WTC11 (cell line): ENCODE data around the gene TOP2A. TPM values are rescaled to one million over a fixed set of nuclear protein-coding genes. Genes with fewer than 3 reads are reported as not detected.

Experiments
- ATAC-seq: fragments of 200-7000 bp; cut with Tn5 transposase; 2 replicates; pipeline ENCODE4 v1.10.0; 2021; ENCODE audit warnings: mild to moderate bottlenecking, moderate library complexity
- CTCF ChIA-PET: fragments of 300-600 bp; sonication (Branson Sonifier 250); formaldehyde crosslinking; loops from one replicate; lab custom pipeline; 2021; ENCODE audit warnings: antibody characterized with exemption; lab: Charles Lee
- POLR2A ChIA-PET: fragments of 350-600 bp; sonication (Branson Sonifier 250); formaldehyde crosslinking; loops from one replicate; lab custom pipeline; 2021; ENCODE audit warnings: antibody characterized with exemption; lab: Charles Lee
- DNase-seq: peaks from one replicate; pipeline ENCODE4 v3.0.0; 2021; ENCODE audit warnings: low spot score
- H3K27ac Mint-ChIP-seq: 2 replicates; pipeline ENCODE4 v1.8.0; 2021; ENCODE audit warnings: mixed read lengths
- H3K27me3 Mint-ChIP-seq: 2 replicates; pipeline ENCODE4 v1.8.0; 2021; ENCODE audit warnings: low read depth, mild to moderate bottlenecking, moderate library complexity, mixed read lengths
- H3K36me3 Mint-ChIP-seq: 2 replicates; pipeline ENCODE4 v1.8.0; 2021; ENCODE audit warnings: mixed read lengths
- H3K4me1 Mint-ChIP-seq: 2 replicates; pipeline ENCODE4 v1.8.0; 2022; ENCODE audit warnings: mixed read lengths
- H3K4me3 Mint-ChIP-seq: 2 replicates; pipeline ENCODE4 v1.8.0; 2021; ENCODE audit warnings: mild to moderate bottlenecking, moderate library complexity, mixed read lengths
- H3K9me3 Mint-ChIP-seq: 2 replicates; pipeline ENCODE4 v1.8.0; 2021; ENCODE audit warnings: mixed read lengths
- CREM ChIP-seq: sonication (generic); formaldehyde crosslinking; IDR thresholded peaks from 2 replicates; pipeline ENCODE4 v1.8.1; 2022; ENCODE audit warnings: mild to moderate bottlenecking, missing genetic modification reagents, moderate library complexity
- ELF4 ChIP-seq: sonication (generic); formaldehyde crosslinking; IDR thresholded peaks from 2 replicates; pipeline ENCODE4 v1.8.1; 2022; ENCODE audit warnings: low read depth, mild to moderate bottlenecking, moderate library complexity, missing genetic modification reagents
- ETV6 ChIP-seq: sonication (generic); formaldehyde crosslinking; IDR thresholded peaks from 2 replicates; pipeline ENCODE4 v1.8.1; 2022; ENCODE audit warnings: mild to moderate bottlenecking, missing genetic modification reagents
- FOXJ3 ChIP-seq: sonication (generic); formaldehyde crosslinking; IDR thresholded peaks from 2 replicates; pipeline ENCODE4 v1.9.0; 2021; ENCODE audit warnings: missing genetic modification reagents, mild to moderate bottlenecking, borderline replicate concordance
- FOXP1 ChIP-seq: sonication (generic); formaldehyde crosslinking; IDR thresholded peaks from 2 replicates; pipeline ENCODE4 v1.8.0; 2022; ENCODE audit warnings: missing genetic modification reagents, mild to moderate bottlenecking, moderate library complexity, borderline replicate concordance
- IRF2 ChIP-seq: sonication (generic); formaldehyde crosslinking; IDR thresholded peaks from 2 replicates; pipeline ENCODE4 v1.8.0; 2022; ENCODE audit warnings: low read depth, missing genetic modification reagents, borderline replicate concordance
- JUN ChIP-seq: sonication (generic); formaldehyde crosslinking; IDR thresholded peaks from 2 replicates; pipeline ENCODE4 v1.8.0; 2023; ENCODE audit warnings: mild to moderate bottlenecking, missing genetic modification reagents
- OVOL2 ChIP-seq: fragments of 250-450 bp; sonication (Bioruptor Pico); IDR thresholded peaks from 2 replicates; pipeline ENCODE4 v1.9.0; 2021; ENCODE audit warnings: mild to moderate bottlenecking, borderline replicate concordance
- ZNF263 ChIP-seq: sonication (generic); formaldehyde crosslinking; IDR thresholded peaks from 2 replicates; pipeline ENCODE4 v1.8.1; 2022; ENCODE audit warnings: low read depth, mild to moderate bottlenecking, moderate library complexity, missing genetic modification reagents
- ZNF671 ChIP-seq: fragments of 250-450 bp; sonication (Bioruptor Pico); IDR thresholded peaks from 2 replicates; pipeline ENCODE4 v1.8.0; 2021; ENCODE audit warnings: mild to moderate bottlenecking
- total RNA-seq: library from RNA; stranded (reverse); gene quantifications from 3 replicates; pipeline ENCODE4 v1.2.3, GENCODE V29; 2021
- TF ChIP-seq, protein P1 (sequence below): sonication (generic); formaldehyde crosslinking; IDR thresholded peaks from 2 replicates; pipeline ENCODE4 v1.8.0; 2023; ENCODE audit warnings: mild to moderate bottlenecking, missing genetic modification reagents
- TF ChIP-seq, protein P2 (sequence below): sonication (generic); formaldehyde crosslinking; IDR thresholded peaks from 2 replicates; pipeline ENCODE4 v1.8.1; 2023; ENCODE audit warnings: mild to moderate bottlenecking, missing genetic modification reagents, borderline replicate concordance
- TF ChIP-seq, protein P3 (sequence below): sonication (generic); formaldehyde crosslinking; IDR thresholded peaks from 2 replicates; pipeline ENCODE4 v1.8.0; 2022; ENCODE audit warnings: mild to moderate bottlenecking, missing genetic modification reagents
- TF ChIP-seq, protein P4 (sequence below): sonication (generic); formaldehyde crosslinking; conservative IDR thresholded peaks from 2 replicates; pipeline ENCODE4 v1.8.1; 2022; ENCODE audit warnings: mild to moderate bottlenecking, missing genetic modification reagents
- TF ChIP-seq, protein P5 (sequence below): sonication (generic); formaldehyde crosslinking; IDR thresholded peaks from 2 replicates; pipeline ENCODE4 v1.8.0; 2023; ENCODE audit warnings: missing genetic modification reagents, mild to moderate bottlenecking, borderline replicate concordance
- TF ChIP-seq, protein P6 (sequence below): fragments of 250-450 bp; sonication (Bioruptor Pico); IDR thresholded peaks from 2 replicates; pipeline ENCODE4 v1.9.0; 2021; ENCODE audit warnings: moderate library complexity, mild to moderate bottlenecking, inconsistent platforms, borderline replicate concordance
- TF ChIP-seq, protein P7 (sequence below): fragments of 250-450 bp; sonication (Bioruptor Pico); conservative IDR thresholded peaks from 2 replicates; pipeline ENCODE4 v1.9.0; 2021; ENCODE audit warnings: mild to moderate bottlenecking

The TOP2A gene
- total RNA-seq, 1 experiment from 2014 or later = 307 TPM

DNA sequence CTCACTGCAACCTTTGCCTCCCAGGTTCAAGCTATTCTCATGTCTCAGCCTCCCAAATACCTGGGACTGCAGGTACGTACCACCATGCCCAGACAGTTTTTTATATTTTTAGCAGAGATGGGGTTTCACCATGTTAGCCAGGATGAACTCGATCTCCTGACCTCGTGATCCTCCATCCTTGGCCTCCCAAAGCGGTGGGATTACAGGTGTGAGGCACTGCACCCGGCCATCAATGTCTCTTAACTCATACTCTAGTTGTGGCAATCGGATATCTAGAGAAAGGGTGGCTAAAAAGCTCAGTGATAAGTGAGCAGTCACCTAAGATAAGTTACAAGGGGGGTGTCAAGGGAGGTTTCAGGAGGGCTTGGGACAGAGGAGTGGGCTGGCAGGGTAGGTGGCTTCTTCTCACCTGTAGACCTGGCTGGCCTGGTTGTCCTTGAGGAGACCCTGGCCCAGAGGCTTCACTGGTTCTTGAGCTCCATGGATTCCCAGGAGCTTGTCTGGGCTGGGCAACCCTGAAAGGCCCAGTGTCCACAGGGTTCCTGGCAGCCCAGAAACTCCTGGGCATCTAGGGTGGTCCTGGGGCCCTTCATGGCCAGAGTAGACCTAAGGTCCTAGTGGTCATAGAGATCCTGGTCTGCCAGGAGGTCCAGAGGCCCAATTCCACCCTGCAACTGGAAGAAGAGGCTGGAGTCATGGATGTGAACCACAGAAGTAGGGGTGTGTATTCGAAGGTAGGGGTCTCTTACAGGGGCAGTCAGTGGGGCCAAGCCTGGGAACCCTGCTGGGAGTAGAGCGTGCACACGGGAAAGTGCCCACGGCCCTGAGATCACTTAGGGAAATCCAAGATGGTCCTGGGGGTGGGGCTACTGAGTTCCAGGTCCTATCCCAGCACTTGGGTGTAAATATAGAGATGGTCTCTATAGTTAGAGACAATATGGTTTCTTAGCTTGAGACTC is 12.9 kb upstream of the TOP2A start (continued):
- TF ChIP-seq, protein P1, sequence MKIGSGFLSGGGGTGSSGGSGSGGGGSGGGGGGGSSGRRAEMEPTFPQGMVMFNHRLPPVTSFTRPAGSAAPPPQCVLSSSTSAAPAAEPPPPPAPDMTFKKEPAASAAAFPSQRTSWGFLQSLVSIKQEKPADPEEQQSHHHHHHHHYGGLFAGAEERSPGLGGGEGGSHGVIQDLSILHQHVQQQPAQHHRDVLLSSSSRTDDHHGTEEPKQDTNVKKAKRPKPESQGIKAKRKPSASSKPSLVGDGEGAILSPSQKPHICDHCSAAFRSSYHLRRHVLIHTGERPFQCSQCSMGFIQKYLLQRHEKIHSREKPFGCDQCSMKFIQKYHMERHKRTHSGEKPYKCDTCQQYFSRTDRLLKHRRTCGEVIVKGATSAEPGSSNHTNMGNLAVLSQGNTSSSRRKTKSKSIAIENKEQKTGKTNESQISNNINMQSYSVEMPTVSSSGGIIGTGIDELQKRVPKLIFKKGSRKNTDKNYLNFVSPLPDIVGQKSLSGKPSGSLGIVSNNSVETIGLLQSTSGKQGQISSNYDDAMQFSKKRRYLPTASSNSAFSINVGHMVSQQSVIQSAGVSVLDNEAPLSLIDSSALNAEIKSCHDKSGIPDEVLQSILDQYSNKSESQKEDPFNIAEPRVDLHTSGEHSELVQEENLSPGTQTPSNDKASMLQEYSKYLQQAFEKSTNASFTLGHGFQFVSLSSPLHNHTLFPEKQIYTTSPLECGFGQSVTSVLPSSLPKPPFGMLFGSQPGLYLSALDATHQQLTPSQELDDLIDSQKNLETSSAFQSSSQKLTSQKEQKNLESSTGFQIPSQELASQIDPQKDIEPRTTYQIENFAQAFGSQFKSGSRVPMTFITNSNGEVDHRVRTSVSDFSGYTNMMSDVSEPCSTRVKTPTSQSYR (CRISPR knock-in tag) = no peak
- no peak for TF ChIP-seq FOXP1 (CRISPR knock-in tag)
- no peak for TF ChIP-seq JUN

DNA sequence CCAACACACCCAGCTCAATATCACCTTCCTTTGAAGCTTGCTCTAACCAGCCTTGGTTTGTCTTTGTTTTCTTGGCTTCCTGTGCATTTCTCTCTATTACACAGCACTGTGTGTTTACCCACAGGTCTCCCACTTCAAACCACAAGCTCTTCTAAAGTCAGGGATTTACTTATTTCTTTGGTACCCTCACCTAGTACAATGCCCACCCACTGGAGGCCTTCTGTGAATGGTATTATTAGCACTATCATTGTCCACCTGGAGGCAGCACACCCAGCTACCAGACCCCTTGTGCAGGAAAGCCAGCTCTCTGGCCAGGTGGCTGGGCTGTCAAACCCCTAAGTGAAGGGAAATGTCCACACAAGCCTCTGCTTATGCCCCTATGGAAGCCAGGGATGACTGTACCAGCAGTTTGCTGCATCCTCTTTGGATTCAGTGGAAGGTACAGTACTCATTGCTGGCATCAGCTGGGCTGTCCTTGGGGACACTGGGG is 9.4 kb upstream of the TOP2A start:
- DNase-seq (no peak), ATAC-seq (no peak)
- Mint-ChIP-seq H3K27ac (no peak overlapping the region), H3K27me3 (peaks cover 3% of the 10 kb centered on the region; the same call in 1 of the 2 replicates), H3K4me1 (peaks cover 26% of the 10 kb centered on the region), H3K36me3 (peaks cover 5% of the 10 kb centered on the region; the same call in 1 of the 2 replicates), H3K4me3 (no peak overlapping the region), H3K9me3 (peaks cover 15% of the 10 kb centered on the region)
- CTCF ChIA-PET = interaction anchor here (0.5 to 4.0 kb wide), 9 partner anchors 10 to 157 kb away, joined by 3 to 28 read pairs (median 4); partner anchors contain the start of gene TOP2A
- POLR2A ChIA-PET = no interaction called here
- no peak for TF ChIP-seq CREM
- no peak for TF ChIP-seq ELF4 (CRISPR knock-in tag)
- TF ChIP-seq, protein P2, sequence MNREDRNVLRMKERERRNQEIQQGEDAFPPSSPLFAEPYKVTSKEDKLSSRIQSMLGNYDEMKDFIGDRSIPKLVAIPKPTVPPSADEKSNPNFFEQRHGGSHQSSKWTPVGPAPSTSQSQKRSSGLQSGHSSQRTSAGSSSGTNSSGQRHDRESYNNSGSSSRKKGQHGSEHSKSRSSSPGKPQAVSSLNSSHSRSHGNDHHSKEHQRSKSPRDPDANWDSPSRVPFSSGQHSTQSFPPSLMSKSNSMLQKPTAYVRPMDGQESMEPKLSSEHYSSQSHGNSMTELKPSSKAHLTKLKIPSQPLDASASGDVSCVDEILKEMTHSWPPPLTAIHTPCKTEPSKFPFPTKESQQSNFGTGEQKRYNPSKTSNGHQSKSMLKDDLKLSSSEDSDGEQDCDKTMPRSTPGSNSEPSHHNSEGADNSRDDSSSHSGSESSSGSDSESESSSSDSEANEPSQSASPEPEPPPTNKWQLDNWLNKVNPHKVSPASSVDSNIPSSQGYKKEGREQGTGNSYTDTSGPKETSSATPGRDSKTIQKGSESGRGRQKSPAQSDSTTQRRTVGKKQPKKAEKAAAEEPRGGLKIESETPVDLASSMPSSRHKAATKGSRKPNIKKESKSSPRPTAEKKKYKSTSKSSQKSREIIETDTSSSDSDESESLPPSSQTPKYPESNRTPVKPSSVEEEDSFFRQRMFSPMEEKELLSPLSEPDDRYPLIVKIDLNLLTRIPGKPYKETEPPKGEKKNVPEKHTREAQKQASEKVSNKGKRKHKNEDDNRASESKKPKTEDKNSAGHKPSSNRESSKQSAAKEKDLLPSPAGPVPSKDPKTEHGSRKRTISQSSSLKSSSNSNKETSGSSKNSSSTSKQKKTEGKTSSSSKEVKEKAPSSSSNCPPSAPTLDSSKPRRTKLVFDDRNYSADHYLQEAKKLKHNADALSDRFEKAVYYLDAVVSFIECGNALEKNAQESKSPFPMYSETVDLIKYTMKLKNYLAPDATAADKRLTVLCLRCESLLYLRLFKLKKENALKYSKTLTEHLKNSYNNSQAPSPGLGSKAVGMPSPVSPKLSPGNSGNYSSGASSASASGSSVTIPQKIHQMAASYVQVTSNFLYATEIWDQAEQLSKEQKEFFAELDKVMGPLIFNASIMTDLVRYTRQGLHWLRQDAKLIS = no peak
- TF ChIP-seq IRF2 (CRISPR knock-in tag) = no peak
- TF ChIP-seq, protein P3, sequence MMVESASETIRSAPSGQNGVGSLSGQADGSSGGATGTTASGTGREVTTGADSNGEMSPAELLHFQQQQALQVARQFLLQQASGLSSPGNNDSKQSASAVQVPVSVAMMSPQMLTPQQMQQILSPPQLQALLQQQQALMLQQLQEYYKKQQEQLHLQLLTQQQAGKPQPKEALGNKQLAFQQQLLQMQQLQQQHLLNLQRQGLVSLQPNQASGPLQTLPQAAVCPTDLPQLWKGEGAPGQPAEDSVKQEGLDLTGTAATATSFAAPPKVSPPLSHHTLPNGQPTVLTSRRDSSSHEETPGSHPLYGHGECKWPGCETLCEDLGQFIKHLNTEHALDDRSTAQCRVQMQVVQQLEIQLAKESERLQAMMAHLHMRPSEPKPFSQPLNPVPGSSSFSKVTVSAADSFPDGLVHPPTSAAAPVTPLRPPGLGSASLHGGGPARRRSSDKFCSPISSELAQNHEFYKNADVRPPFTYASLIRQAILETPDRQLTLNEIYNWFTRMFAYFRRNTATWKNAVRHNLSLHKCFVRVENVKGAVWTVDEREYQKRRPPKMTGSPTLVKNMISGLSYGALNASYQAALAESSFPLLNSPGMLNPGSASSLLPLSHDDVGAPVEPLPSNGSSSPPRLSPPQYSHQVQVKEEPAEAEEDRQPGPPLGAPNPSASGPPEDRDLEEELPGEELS = no peak
- no peak for TF ChIP-seq ETV6 (CRISPR knock-in tag)
- TF ChIP-seq, protein P4, sequence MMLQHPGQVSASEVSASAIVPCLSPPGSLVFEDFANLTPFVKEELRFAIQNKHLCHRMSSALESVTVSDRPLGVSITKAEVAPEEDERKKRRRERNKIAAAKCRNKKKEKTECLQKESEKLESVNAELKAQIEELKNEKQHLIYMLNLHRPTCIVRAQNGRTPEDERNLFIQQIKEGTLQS (CRISPR knock-in tag) = no peak
- no peak for TF ChIP-seq ZNF671 (CRISPR knock-in tag)
- TF ChIP-seq FOXJ3 (CRISPR knock-in tag) = no peak
- TF ChIP-seq, protein P5, sequence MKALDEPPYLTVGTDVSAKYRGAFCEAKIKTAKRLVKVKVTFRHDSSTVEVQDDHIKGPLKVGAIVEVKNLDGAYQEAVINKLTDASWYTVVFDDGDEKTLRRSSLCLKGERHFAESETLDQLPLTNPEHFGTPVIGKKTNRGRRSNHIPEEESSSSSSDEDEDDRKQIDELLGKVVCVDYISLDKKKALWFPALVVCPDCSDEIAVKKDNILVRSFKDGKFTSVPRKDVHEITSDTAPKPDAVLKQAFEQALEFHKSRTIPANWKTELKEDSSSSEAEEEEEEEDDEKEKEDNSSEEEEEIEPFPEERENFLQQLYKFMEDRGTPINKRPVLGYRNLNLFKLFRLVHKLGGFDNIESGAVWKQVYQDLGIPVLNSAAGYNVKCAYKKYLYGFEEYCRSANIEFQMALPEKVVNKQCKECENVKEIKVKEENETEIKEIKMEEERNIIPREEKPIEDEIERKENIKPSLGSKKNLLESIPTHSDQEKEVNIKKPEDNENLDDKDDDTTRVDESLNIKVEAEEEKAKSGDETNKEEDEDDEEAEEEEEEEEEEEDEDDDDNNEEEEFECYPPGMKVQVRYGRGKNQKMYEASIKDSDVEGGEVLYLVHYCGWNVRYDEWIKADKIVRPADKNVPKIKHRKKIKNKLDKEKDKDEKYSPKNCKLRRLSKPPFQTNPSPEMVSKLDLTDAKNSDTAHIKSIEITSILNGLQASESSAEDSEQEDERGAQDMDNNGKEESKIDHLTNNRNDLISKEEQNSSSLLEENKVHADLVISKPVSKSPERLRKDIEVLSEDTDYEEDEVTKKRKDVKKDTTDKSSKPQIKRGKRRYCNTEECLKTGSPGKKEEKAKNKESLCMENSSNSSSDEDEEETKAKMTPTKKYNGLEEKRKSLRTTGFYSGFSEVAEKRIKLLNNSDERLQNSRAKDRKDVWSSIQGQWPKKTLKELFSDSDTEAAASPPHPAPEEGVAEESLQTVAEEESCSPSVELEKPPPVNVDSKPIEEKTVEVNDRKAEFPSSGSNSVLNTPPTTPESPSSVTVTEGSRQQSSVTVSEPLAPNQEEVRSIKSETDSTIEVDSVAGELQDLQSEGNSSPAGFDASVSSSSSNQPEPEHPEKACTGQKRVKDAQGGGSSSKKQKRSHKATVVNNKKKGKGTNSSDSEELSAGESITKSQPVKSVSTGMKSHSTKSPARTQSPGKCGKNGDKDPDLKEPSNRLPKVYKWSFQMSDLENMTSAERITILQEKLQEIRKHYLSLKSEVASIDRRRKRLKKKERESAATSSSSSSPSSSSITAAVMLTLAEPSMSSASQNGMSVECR (CRISPR knock-in tag) = no peak
- TF ChIP-seq, protein P6, sequence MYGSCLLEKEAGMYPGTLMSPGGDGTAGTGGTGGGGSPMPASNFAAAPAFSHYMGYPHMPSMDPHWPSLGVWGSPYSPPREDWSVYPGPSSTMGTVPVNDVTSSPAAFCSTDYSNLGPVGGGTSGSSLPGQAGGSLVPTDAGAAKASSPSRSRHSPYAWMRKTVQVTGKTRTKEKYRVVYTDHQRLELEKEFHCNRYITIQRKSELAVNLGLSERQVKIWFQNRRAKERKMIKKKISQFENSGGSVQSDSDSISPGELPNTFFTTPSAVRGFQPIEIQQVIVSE (CRISPR knock-in tag) = no peak
- no peak for TF ChIP-seq ZNF263 (CRISPR knock-in tag)
- no peak for TF ChIP-seq OVOL2
- TF ChIP-seq, protein P7, sequence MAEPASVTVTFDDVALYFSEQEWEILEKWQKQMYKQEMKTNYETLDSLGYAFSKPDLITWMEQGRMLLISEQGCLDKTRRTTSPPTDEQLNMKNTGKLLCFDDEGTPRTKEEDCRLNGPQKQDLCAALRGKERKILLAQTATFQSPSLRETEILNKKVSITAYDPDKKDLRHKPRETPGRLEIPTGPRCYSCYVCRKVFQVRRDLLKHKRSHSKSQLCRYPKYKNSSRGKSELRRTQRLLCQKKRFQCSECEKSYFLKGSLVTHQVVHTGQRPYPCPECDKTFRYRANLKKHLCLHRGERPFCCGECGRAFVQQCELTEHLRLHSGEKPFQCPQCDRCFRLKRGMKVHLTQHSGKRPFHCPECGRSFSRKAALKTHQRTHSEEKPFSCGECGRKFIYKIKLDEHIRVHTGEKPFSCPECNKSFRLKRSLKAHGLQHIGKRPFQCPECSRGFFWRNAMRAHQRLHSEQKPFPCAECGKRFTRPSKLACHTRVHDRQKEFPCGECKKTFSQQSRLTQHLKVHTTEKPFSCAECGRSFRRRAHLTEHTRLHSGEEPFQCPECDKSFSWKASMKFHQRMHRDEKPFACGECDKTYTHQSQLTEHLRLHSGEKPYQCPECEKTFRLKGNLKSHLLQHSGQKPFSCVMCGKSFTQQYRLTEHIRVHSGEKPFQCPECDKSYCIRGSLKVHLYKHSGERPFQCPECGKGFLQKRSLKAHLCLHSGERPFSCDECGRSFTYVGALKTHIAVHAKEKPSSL (CRISPR knock-in tag) = no peak
